CD14-positive monocyte (primary cell): Measurements from ENCODE around the gene MLX. TPM values are rescaled to one million over a fixed set of nuclear protein-coding genes. Genes with fewer than 3 reads are reported as not detected.

Experiments
- DNase-seq, 3 donors: peaks; one replicate each; pipeline ENCODE4 v3.0.0-alpha.2; 2011 to 2022
- H2AFZ ChIP-seq: 2 replicates; pipeline ENCODE4 v1.6.0; 2012; ENCODE audit warnings: mild to moderate bottlenecking, low read depth, low read length, inconsistent platforms; ENCODE audit not compliant: insufficient read depth, poor library complexity, severe bottlenecking
- H3K27ac ChIP-seq, 2 donors: 1 replicate in 1 of 2; 2 replicates in 1 of 2; pipeline ENCODE4 v1.5.1; 2012 to 2013; ENCODE audit warnings: low read length in 2 of 2, control low read depth in 1 of 2, inconsistent platforms in 1 of 2, low read depth in 1 of 2, mild to moderate bottlenecking in 1 of 2
- H3K27me3 ChIP-seq, 2 donors: one replicate each; pipeline versions ENCODE4 v1.6.0 to v1.6.1; 2011 to 2013; ENCODE audit warnings: low read length in 2 of 2; ENCODE audit not compliant: control insufficient read depth in 2 of 2, insufficient read depth in 2 of 2
- H3K36me3 ChIP-seq, 2 donors: replicated peaks in 1 of 2; 1 replicate in 1 of 2; 2 replicates in 1 of 2; pipeline versions ENCODE4 v1.5.1 to v1.6.1; 2012 to 2013; ENCODE audit warnings: low read length in 2 of 2, control low read depth in 1 of 2, inconsistent platforms in 1 of 2, mild to moderate bottlenecking in 1 of 2; ENCODE audit not compliant: insufficient read depth in 2 of 2, control insufficient read depth in 1 of 2
- H3K4me1 ChIP-seq, 2 donors: 1 replicate in 1 of 2; 2 replicates in 1 of 2; pipeline versions ENCODE4 v1.5.1 to v1.6.1; 2012 to 2013; ENCODE audit warnings: low read length in 2 of 2, control low read depth in 1 of 2, inconsistent platforms in 1 of 2, mild to moderate bottlenecking in 1 of 2, moderate library complexity in 1 of 2; ENCODE audit not compliant: insufficient read depth in 2 of 2, control insufficient read depth in 1 of 2
- H3K4me2 ChIP-seq: replicated peaks from 2 replicates; pipeline ENCODE3; 2012; ENCODE audit warnings: low read length, moderate library complexity, mild to moderate bottlenecking; ENCODE audit not compliant: poor library complexity, severe bottlenecking; ENCODE audit errors: extremely low read depth
- H3K4me3 ChIP-seq, 3 experiments: fragments of 200-600 bp in 1 of 3; sonication (generic) in 1 of 3; replicated peaks in 1 of 3; 1 replicate in 2 of 3; 2 replicates in 1 of 3; pipeline ENCODE4 v1.5.1; 2011 to 2013; ENCODE audit warnings: low read length in 3 of 3, mild to moderate bottlenecking in 3 of 3, control low read depth in 2 of 3, low read depth in 2 of 3, inconsistent platforms in 1 of 3, moderate library complexity in 1 of 3
- H3K79me2 ChIP-seq: 2 replicates; pipeline ENCODE4 v1.6.0; 2012; ENCODE audit warnings: mild to moderate bottlenecking, control low read depth, inconsistent platforms, low read length, moderate library complexity; ENCODE audit not compliant: insufficient read depth
- H3K9ac ChIP-seq: 2 replicates; pipeline ENCODE4 v1.6.0; 2017; ENCODE audit warnings: low read length, mild to moderate bottlenecking; ENCODE audit not compliant: insufficient read depth, poor library complexity, severe bottlenecking
- H3K9me3 ChIP-seq, 2 donors: replicated peaks in 1 of 2; 1 replicate in 1 of 2; 2 replicates in 1 of 2; pipeline versions ENCODE4 v1.5.1 to v1.6.1; 2012 to 2013; ENCODE audit warnings: low read length in 2 of 2, control low read depth in 1 of 2; ENCODE audit not compliant: control insufficient read depth in 1 of 2, insufficient read depth in 1 of 2
- H4K20me1 ChIP-seq: 2 replicates; pipeline ENCODE4 v1.6.0; 2012; ENCODE audit warnings: mild to moderate bottlenecking, low read length, control low read depth, moderate library complexity; ENCODE audit not compliant: insufficient read depth
- H3K27ac Mint-ChIP-seq, 7 donors: one replicate each; pipeline ENCODE4 v1.8.0; 2020; ENCODE audit warnings: mild to moderate bottlenecking in 7 of 7, mixed read lengths in 7 of 7, moderate library complexity in 6 of 7, inconsistent platforms in 2 of 7
- H3K27me3 Mint-ChIP-seq, 3 donors: one replicate each; pipeline ENCODE4 v1.8.0; 2021 to 2022; ENCODE audit warnings: low read depth in 3 of 3, mild to moderate bottlenecking in 3 of 3, mixed read lengths in 3 of 3, moderate library complexity in 3 of 3, inconsistent platforms in 1 of 3
- H3K36me3 Mint-ChIP-seq, 2 donors: one replicate each; pipeline ENCODE4 v1.8.0; 2020; ENCODE audit warnings: mixed read lengths in 2 of 2, inconsistent platforms in 1 of 2, mild to moderate bottlenecking in 1 of 2
- H3K4me1 Mint-ChIP-seq: one replicate; pipeline ENCODE4 v1.8.0; 2020; ENCODE audit warnings: mild to moderate bottlenecking, mixed read lengths
- H3K4me3 Mint-ChIP-seq, 2 donors: one replicate each; pipeline ENCODE4 v1.8.0; 2020; ENCODE audit warnings: mild to moderate bottlenecking in 2 of 2, mixed read lengths in 2 of 2, moderate library complexity in 1 of 2
- H3K9me3 Mint-ChIP-seq, 7 donors: one replicate each; pipeline ENCODE4 v1.8.0; 2020 to 2022; ENCODE audit warnings: mixed read lengths in 7 of 7, mild to moderate bottlenecking in 6 of 7, moderate library complexity in 6 of 7, inconsistent platforms in 2 of 7
- WGBS: methylation state at CpG from one replicate; pipeline ENCODE4 v1.1.5; 2013; ENCODE audit warnings: missing lambda C conversion rate; ENCODE audit not compliant: insufficient coverage; 5-methylcytosine and 5-hydroxymethylcytosine counted together
- intact Hi-C, 2 donors: fragments of 100-400 bp; cut with micrococcal nuclease; formaldehyde crosslinking; loops; one replicate each; pipeline versions ENCODE4 v1.15.0 to v1.15.1; 2023
- polyA plus RNA-seq, 3 donors: library from polyadenylated mRNA; depleted of rRNA in 1 of 3; unstranded in 2 of 3; stranded (reverse) in 1 of 3; fragments of 300-500 nt in 2 of 3; fragments of >200 nt in 1 of 3; fragmentation: Illumina TruSeq in 2 of 3; gene quantifications; 1 replicate in 2 of 3; 2 replicates in 1 of 3; pipeline ENCODE4 v1.2.3, GENCODE V29; 2012 to 2021
- TF ChIP-seq, protein P1 (sequence below): fragments of 200-600 bp; IDR thresholded peaks from one replicate; pipeline ENCODE4 v1.8.0; 2022; ENCODE audit warnings: antibody characterized with exemption, mild to moderate bottlenecking

MLX gene
- polyA plus RNA-seq, 3 donors = 61.4 to 106 (median 63.5) TPM

DNA sequence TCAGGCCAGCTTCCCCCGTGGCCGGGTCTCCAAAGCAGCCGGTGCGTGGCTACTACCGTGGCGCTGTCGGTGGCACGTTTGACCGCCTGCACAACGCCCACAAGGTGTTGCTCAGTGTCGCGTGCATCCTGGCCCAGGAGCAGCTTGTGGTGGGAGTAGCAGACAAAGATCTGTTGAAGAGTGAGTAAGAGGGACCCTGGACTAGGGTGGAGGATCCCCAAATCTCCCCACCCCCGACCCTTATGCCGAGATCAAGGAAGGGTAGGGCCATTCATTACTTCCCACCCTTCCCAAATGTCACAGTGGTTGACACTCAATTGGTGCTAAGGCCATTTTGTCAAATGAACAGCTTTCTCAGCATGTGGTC, 3.8 kb upstream of the MLX start:
- H3K27ac ChIP-seq = peak overlapping the region; percentile 88 to 92
- intact Hi-C loops = loop anchor here in 1 of 2 donors (2.0 kb wide), 1 partner anchor 14 kb away; the partner anchor contains the start of gene PSMC3IP

DNA sequence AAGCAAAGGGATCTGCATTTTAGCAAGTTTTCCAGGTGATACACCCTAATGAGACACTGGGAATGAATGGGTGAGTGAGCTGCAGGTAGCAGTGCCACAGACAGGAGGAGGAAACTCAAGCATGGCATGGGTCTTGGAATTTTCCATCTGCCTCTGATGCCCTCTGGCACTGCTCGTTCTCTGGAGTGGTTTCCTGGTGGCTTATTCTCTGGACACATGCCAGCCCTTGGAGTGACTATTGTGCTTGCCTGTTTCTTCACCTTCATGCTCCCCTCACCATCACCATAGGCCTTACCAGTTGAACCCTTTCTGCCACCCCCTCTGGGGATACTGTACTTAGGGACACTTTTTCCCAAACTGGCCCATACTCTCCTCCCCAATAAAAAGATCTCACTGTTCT, 3.4 kb upstream of the MLX start:
- Histone ChIP-seq H2AFZ (no peak overlapping the region), H3K9ac (no peak overlapping the region), H3K9me3 (no peaks in the 10 kb centered on the region), H3K79me2 (peaks cover 48% of the 10 kb centered on the region), H3K27ac (peak overlapping the region in 1 of 2 donors; percentile 92), H3K4me1 (peaks cover 39 to 52% of the 10 kb centered on the region in 2 donors), H3K27me3 (no peaks in the 10 kb centered on the region), H3K4me3 (peak overlapping the region in 1 of 3 experiments; percentile 92), H4K20me1 (peaks cover 32% of the 10 kb centered on the region), H3K36me3 (peaks cover 22 to 30% of the 10 kb centered on the region in 2 donors), H3K4me2 (peak overlapping the region; percentile 100)
- Mint-ChIP-seq H3K27ac (peak overlapping the region in 6 of 7 donors; percentile 61 to 91 (median 81)), H3K4me1 (peaks cover 33% of the 10 kb centered on the region), H3K27me3 (peaks cover 0 to 10% (median 1%) of the 10 kb centered on the region in 3 donors), H3K36me3 (peaks cover 24 to 32% of the 10 kb centered on the region in 2 donors), H3K9me3 (peaks cover 0 to 3% (median 0%) of the 10 kb centered on the region in 7 donors), H3K4me3 (peak overlapping the region; percentile 9 to 13)
- DNase-seq = no peak
- intact Hi-C loops = loop anchor here in 1 of 2 donors (2.0 kb wide), 1 partner anchor 13 kb away; the partner anchor contains the start of gene PSMC3IP
- TF ChIP-seq, protein P1, sequence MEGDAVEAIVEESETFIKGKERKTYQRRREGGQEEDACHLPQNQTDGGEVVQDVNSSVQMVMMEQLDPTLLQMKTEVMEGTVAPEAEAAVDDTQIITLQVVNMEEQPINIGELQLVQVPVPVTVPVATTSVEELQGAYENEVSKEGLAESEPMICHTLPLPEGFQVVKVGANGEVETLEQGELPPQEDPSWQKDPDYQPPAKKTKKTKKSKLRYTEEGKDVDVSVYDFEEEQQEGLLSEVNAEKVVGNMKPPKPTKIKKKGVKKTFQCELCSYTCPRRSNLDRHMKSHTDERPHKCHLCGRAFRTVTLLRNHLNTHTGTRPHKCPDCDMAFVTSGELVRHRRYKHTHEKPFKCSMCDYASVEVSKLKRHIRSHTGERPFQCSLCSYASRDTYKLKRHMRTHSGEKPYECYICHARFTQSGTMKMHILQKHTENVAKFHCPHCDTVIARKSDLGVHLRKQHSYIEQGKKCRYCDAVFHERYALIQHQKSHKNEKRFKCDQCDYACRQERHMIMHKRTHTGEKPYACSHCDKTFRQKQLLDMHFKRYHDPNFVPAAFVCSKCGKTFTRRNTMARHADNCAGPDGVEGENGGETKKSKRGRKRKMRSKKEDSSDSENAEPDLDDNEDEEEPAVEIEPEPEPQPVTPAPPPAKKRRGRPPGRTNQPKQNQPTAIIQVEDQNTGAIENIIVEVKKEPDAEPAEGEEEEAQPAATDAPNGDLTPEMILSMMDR = no peak
- WGBS = 0% methylated on average over 1 of the region's 1 CpG

More for the DNA sequence above, 3.8 kb upstream of the MLX start:
- Histone ChIP-seq H3K4me2 (peak overlapping the region; percentile 100), H3K36me3 (peaks cover 19 to 27% of the 10 kb centered on the region in 2 donors), H3K4me1 (peaks cover 35 to 48% of the 10 kb centered on the region in 2 donors), H3K27me3 (no peaks in the 10 kb centered on the region), H4K20me1 (peaks cover 27% of the 10 kb centered on the region), H3K4me3 (peak overlapping the region in 2 of 3 experiments; percentile 91 to 92), H3K9me3 (no peaks in the 10 kb centered on the region), H3K9ac (peak overlapping the region; percentile 87), H3K79me2 (peaks cover 44% of the 10 kb centered on the region), H2AFZ (no peak overlapping the region)
- Mint-ChIP-seq H3K27me3 (peaks cover 0 to 10% (median 1%) of the 10 kb centered on the region in 3 donors), H3K4me3 (peak overlapping the region; percentile 90 to 93), H3K4me1 (peaks cover 31% of the 10 kb centered on the region), H3K27ac (peak overlapping the region; percentile 81 to 97 (median 91)), H3K9me3 (peaks cover 0 to 3% (median 0%) of the 10 kb centered on the region in 7 donors), H3K36me3 (peaks cover 23 to 29% of the 10 kb centered on the region in 2 donors)
- TF ChIP-seq, protein P1 = no peak
- 89% methylated on average over 4 of the region's 14 CpGs for WGBS
- DNase-seq = no peak
